Activated CD8-positive, alpha-beta memory T cell treated with anti-CD3 and anti-CD28 coated beads for 48 hours (primary cell): ENCODE measurements around the gene THBS3.
A peak's percentile ranks its signal among the peaks of the same experiment; 100 is the strongest.
"Not testable (repeated sequence)": the region's sequence is repeated elsewhere in the genome, so short reads cannot be mapped to it uniquely, and the experiment has no call there.

ENCODE experiments used
- DNase-seq, 3 experiments: peaks; one replicate each; pipeline ENCODE4 v3.0.0-alpha.2; 2020; ENCODE audit warnings: low read depth in 2 of 3, low spot score in 2 of 3

THBS3 gene

GRCh38 chr1:155235375-155235774 lies 27.7 kb upstream of the THBS3 start:
- not testable (repeated sequence) for DNase-seq

- not testable (repeated sequence) for DNase-seq
Measured at GRCh38 chr1:155233502-155233901, 25.8 kb upstream of the THBS3 start.

GRCh38 chr1:155232001-155232978 lies 24.6 kb upstream of the THBS3 start:
- DNase-seq, result not testable (repeated sequence)

GRCh38 chr1:155231302-155231701 lies 23.6 kb upstream of the THBS3 start:
- DNase-seq, result not testable (repeated sequence)

GRCh38 chr1:155228096-155228427 lies 20.4 kb upstream of the THBS3 start:
- no peak for DNase-seq

- peak; percentile 96 to 100 (median 100) for DNase-seq
Measured at GRCh38 chr1:155227261-155228095, 19.8 kb upstream of the THBS3 start.

GRCh38 chr1:155226910-155227260 lies 19.2 kb upstream of the THBS3 start:
- DNase-seq, result peak in 1 of 3 experiments; percentile 90

- peak in 1 of 3 experiments; percentile 81 for DNase-seq
Measured at GRCh38 chr1:155226188-155226909, 18.7 kb upstream of the THBS3 start.

- DNase-seq, result not testable (repeated sequence)
Measured at GRCh38 chr1:155225404-155225759, 17.7 kb upstream of the THBS3 start.

- DNase-seq, result no peak
Measured at GRCh38 chr1:155223047-155223446, 15.3 kb upstream of the THBS3 start.

- not testable (repeated sequence) for DNase-seq
Measured at GRCh38 chr1:155220211-155220965, 12.7 kb upstream of the THBS3 start.

- no peak for DNase-seq
Measured at GRCh38 chr1:155219592-155220031, 11.9 kb upstream of the THBS3 start.

GRCh38 chr1:155218854-155219591 lies 11.3 kb upstream of the THBS3 start:
- no peak for DNase-seq

GRCh38 chr1:155214702-155215101 lies 7.0 kb upstream of the THBS3 start:
- DNase-seq, result not testable (repeated sequence)

- not testable (repeated sequence) for DNase-seq
Measured at GRCh38 chr1:155212051-155212440, 4.3 kb upstream of the THBS3 start.

- not testable (repeated sequence) for DNase-seq
Measured at GRCh38 chr1:155211381-155212050, 3.8 kb upstream of the THBS3 start.

- DNase-seq, result no peak
Measured at GRCh38 chr1:155210314-155211104, 2.8 kb upstream of the THBS3 start.

GRCh38 chr1:155209312-155209721 lies 1.6 kb upstream of the THBS3 start:
- no peak for DNase-seq
